H1 (cell line): Measurements from ENCODE around the gene PLXDC2. TPM values are rescaled to one million over a fixed set of nuclear protein-coding genes. Genes with fewer than 3 reads are reported as not detected.

Source experiments
- ASH2L ChIP-seq: fragments of 200-600, 300-600 bp; sonication (generic); IDR thresholded peaks from one replicate; pipeline ENCODE4 v1.7.1; 2017; ENCODE audit warnings: low read length
- CBX5 ChIP-seq: fragments of 300-800, 300-1000 bp; sonication (generic); IDR thresholded peaks from 2 replicates; pipeline ENCODE4 v1.7.1; 2016; ENCODE audit warnings: antibody characterized with exemption, low read length, low read depth
- CHD1 ChIP-seq: IDR thresholded peaks from 2 replicates; pipeline ENCODE4 v1.6.1; 2012; ENCODE audit warnings: low read depth, low read length, improper control_type of control experiment
- EZH2 ChIP-seq: fragments of 200-600 bp; sonication (generic); IDR thresholded peaks from 2 replicates; pipeline ENCODE4 v1.7.1; 2012; ENCODE audit warnings: low read depth, mild to moderate bottlenecking, moderate library complexity, low read length, inconsistent platforms; ENCODE audit not compliant: severe bottlenecking
- JUN ChIP-seq: IDR thresholded peaks from 2 replicates; pipeline ENCODE4 v1.6.1; 2011; ENCODE audit warnings: low read depth, mild to moderate bottlenecking, improper control_type of control experiment, low read length
- TAF1 ChIP-seq: IDR thresholded peaks from 2 replicates; pipeline ENCODE4 v1.6.1; 2011; ENCODE audit warnings: mild to moderate bottlenecking, low read depth, low read length
- TAF7 ChIP-seq: optimal IDR thresholded peaks from 2 replicates; pipeline ENCODE3; 2011; ENCODE audit warnings: low read depth, mild to moderate bottlenecking, inconsistent platforms, low read length, moderate library complexity, borderline replicate concordance
- ZNF274 ChIP-seq: IDR thresholded peaks from 2 replicates; pipeline ENCODE4 v1.7.0; 2012; ENCODE audit warnings: low read length, borderline replicate concordance; ENCODE audit errors: extremely low read depth
- polyA plus RNA-seq, 7 experiments: library from polyadenylated mRNA; depleted of rRNA in 3 of 7; stranded (reverse) in 5 of 7; unstranded in 2 of 7; fragments of >200 nt in 5 of 7; fragments of 200-250 nt in 2 of 7; gene quantifications; 1 replicate in 5 of 7; 2 replicates in 1 of 7; 4 replicates in 1 of 7; pipeline versions ENCODE4 v1.2.1 to v1.2.3, GENCODE V29; 2011 to 2013; ENCODE audit warnings: missing spikeins in 2 of 7, mixed read lengths in 2 of 7
- total RNA-seq: library from RNA; stranded (reverse); fragmentation: NEBNext Ultra II Directional; extraction: Animal tissue kit (Norgen Biotek cat#: 25700); gene quantifications from 2 replicates; pipeline ENCODE4 v1.2.1, GENCODE V29; 2021
- TF ChIP-seq, protein P1 (sequence below): fragments of 300-600 bp; sonication (generic); IDR thresholded peaks from 2 replicates; pipeline ENCODE4 v1.7.1; 2012; ENCODE audit warnings: low read length, moderate library complexity, mild to moderate bottlenecking, inconsistent platforms; ENCODE audit not compliant: insufficient replicate concordance
- TF ChIP-seq, protein P2 (sequence below), 3 experiments: IDR thresholded peaks; 1 replicate in 2 of 3; 2 replicates in 1 of 3; pipeline versions ENCODE4 v1.5.1 to v1.6.1; 2011; ENCODE audit warnings: low read length in 3 of 3, mild to moderate bottlenecking in 3 of 3, inconsistent platforms in 2 of 3, low read depth in 1 of 3, moderate library complexity in 1 of 3; ENCODE audit not compliant: insufficient read depth in 1 of 3; ENCODE audit errors: control extremely low read depth in 1 of 3

Gene PLXDC2
- total and polyA plus RNA-seq, 2 of the 8 experiments (the other 6 are each of a cell fraction or from before 2014, with no cell fraction given): 23.0 to 40.5 TPM

DNA sequence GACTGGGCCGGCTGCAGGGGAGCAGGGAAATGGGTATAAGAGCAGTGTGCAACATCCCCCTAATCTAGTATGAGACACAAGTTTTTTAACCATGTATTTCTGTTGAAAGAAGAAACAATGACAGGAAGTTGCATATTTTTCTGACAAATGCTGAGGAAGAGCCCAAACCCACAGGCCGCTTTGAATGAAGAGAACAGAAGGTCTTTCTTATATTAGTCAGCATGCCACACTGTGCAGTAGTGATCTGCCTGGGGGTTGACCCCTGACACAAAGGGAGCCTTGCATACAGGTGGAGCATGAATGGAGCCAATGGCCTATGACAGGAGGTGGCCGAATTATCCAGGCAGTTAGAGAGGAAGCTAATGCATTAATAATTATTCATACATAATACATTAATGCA is 518.3 kb downstream of the PLXDC2 start (continued):
- TF ChIP-seq, protein P1, sequence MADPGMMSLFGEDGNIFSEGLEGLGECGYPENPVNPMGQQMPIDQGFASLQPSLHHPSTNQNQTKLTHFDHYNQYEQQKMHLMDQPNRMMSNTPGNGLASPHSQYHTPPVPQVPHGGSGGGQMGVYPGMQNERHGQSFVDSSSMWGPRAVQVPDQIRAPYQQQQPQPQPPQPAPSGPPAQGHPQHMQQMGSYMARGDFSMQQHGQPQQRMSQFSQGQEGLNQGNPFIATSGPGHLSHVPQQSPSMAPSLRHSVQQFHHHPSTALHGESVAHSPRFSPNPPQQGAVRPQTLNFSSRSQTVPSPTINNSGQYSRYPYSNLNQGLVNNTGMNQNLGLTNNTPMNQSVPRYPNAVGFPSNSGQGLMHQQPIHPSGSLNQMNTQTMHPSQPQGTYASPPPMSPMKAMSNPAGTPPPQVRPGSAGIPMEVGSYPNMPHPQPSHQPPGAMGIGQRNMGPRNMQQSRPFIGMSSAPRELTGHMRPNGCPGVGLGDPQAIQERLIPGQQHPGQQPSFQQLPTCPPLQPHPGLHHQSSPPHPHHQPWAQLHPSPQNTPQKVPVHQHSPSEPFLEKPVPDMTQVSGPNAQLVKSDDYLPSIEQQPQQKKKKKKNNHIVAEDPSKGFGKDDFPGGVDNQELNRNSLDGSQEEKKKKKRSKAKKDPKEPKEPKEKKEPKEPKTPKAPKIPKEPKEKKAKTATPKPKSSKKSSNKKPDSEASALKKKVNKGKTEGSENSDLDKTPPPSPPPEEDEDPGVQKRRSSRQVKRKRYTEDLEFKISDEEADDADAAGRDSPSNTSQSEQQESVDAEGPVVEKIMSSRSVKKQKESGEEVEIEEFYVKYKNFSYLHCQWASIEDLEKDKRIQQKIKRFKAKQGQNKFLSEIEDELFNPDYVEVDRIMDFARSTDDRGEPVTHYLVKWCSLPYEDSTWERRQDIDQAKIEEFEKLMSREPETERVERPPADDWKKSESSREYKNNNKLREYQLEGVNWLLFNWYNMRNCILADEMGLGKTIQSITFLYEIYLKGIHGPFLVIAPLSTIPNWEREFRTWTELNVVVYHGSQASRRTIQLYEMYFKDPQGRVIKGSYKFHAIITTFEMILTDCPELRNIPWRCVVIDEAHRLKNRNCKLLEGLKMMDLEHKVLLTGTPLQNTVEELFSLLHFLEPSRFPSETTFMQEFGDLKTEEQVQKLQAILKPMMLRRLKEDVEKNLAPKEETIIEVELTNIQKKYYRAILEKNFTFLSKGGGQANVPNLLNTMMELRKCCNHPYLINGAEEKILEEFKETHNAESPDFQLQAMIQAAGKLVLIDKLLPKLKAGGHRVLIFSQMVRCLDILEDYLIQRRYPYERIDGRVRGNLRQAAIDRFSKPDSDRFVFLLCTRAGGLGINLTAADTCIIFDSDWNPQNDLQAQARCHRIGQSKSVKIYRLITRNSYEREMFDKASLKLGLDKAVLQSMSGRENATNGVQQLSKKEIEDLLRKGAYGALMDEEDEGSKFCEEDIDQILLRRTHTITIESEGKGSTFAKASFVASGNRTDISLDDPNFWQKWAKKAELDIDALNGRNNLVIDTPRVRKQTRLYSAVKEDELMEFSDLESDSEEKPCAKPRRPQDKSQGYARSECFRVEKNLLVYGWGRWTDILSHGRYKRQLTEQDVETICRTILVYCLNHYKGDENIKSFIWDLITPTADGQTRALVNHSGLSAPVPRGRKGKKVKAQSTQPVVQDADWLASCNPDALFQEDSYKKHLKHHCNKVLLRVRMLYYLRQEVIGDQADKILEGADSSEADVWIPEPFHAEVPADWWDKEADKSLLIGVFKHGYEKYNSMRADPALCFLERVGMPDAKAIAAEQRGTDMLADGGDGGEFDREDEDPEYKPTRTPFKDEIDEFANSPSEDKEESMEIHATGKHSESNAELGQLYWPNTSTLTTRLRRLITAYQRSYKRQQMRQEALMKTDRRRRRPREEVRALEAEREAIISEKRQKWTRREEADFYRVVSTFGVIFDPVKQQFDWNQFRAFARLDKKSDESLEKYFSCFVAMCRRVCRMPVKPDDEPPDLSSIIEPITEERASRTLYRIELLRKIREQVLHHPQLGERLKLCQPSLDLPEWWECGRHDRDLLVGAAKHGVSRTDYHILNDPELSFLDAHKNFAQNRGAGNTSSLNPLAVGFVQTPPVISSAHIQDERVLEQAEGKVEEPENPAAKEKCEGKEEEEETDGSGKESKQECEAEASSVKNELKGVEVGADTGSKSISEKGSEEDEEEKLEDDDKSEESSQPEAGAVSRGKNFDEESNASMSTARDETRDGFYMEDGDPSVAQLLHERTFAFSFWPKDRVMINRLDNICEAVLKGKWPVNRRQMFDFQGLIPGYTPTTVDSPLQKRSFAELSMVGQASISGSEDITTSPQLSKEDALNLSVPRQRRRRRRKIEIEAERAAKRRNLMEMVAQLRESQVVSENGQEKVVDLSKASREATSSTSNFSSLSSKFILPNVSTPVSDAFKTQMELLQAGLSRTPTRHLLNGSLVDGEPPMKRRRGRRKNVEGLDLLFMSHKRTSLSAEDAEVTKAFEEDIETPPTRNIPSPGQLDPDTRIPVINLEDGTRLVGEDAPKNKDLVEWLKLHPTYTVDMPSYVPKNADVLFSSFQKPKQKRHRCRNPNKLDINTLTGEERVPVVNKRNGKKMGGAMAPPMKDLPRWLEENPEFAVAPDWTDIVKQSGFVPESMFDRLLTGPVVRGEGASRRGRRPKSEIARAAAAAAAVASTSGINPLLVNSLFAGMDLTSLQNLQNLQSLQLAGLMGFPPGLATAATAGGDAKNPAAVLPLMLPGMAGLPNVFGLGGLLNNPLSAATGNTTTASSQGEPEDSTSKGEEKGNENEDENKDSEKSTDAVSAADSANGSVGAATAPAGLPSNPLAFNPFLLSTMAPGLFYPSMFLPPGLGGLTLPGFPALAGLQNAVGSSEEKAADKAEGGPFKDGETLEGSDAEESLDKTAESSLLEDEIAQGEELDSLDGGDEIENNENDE: no peak
- no peak for TF ChIP-seq JUN
- TF ChIP-seq CBX5: no peak
- no peak for TF ChIP-seq CHD1
- no peak for TF ChIP-seq TAF7
- no peak for TF ChIP-seq TAF1
- TF ChIP-seq EZH2: no peak
- TF ChIP-seq, protein P2, sequence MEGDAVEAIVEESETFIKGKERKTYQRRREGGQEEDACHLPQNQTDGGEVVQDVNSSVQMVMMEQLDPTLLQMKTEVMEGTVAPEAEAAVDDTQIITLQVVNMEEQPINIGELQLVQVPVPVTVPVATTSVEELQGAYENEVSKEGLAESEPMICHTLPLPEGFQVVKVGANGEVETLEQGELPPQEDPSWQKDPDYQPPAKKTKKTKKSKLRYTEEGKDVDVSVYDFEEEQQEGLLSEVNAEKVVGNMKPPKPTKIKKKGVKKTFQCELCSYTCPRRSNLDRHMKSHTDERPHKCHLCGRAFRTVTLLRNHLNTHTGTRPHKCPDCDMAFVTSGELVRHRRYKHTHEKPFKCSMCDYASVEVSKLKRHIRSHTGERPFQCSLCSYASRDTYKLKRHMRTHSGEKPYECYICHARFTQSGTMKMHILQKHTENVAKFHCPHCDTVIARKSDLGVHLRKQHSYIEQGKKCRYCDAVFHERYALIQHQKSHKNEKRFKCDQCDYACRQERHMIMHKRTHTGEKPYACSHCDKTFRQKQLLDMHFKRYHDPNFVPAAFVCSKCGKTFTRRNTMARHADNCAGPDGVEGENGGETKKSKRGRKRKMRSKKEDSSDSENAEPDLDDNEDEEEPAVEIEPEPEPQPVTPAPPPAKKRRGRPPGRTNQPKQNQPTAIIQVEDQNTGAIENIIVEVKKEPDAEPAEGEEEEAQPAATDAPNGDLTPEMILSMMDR (IDR thresholded peaks at IDR 0.05; ENCODE audit: control extremely low read depth in 1 of 3, insufficient read depth in 1 of 3, low read depth in 1 of 3, low read length in 3 of 3): no peak
- no peak for TF ChIP-seq ASH2L
- TF ChIP-seq ZNF274: no peak
